Spinal cord (tissue), 10 donors: ENCODE data around the gene FNDC3B. TPM values are rescaled to one million over a fixed set of nuclear protein-coding genes. Genes with fewer than 3 reads are reported as not detected.
"Not testable (repeated sequence)": the region's sequence is repeated elsewhere in the genome, so short reads cannot be mapped to it uniquely, and the experiment has no call there.

Source experiments
- DNase-seq, 6 donors: peaks; one replicate each; pipeline versions ENCODE4 v3.0.0 to v3.0.0-alpha.2; 2013 to 2015; ENCODE audit warnings: low spot score in 6 of 6, low read depth in 4 of 6
- H3K27ac ChIP-seq: one replicate; pipeline ENCODE4 v1.5.1; 2013; ENCODE audit warnings: low read depth, low read length, control low read depth
- H3K27me3 ChIP-seq: one replicate; pipeline ENCODE4 v1.6.1; 2013; ENCODE audit warnings: low read length; ENCODE audit not compliant: control insufficient read depth, insufficient read depth
- H3K36me3 ChIP-seq: one replicate; pipeline ENCODE4 v1.6.1; 2013; ENCODE audit warnings: low read length; ENCODE audit not compliant: control insufficient read depth, insufficient read depth
- H3K4me1 ChIP-seq: one replicate; pipeline ENCODE4 v1.6.1; 2013; ENCODE audit warnings: low read length; ENCODE audit not compliant: control insufficient read depth, insufficient read depth
- H3K4me3 ChIP-seq: one replicate; pipeline ENCODE4 v1.5.1; 2013; ENCODE audit warnings: low read depth, low read length, control low read depth
- H3K9me3 ChIP-seq: one replicate; pipeline ENCODE4 v1.6.1; 2013; ENCODE audit warnings: low read length; ENCODE audit not compliant: control insufficient read depth, insufficient read depth
- WGBS: methylation state at CpG from one replicate; pipeline ENCODE4 v1.1.5; 2013; ENCODE audit warnings: missing lambda C conversion rate; ENCODE audit not compliant: insufficient coverage; 5-methylcytosine and 5-hydroxymethylcytosine counted together
- polyA plus RNA-seq, 2 donors: library from polyadenylated mRNA; unstranded; fragments of 120-200 nt; gene quantifications; one replicate each; pipeline ENCODE4 v1.2.1, GENCODE V29; 2013; ENCODE audit not compliant: insufficient read length in 2 of 2
- total RNA-seq, 2 donors: library from RNA; depleted of rRNA in 1 of 2; stranded (reverse); fragments of 120-200 nt in 1 of 2; fragments of >200 nt in 1 of 2; gene quantifications; one replicate each; pipeline versions ENCODE4 v1.2.3 to v1.2.4, GENCODE V29; 2013 to 2014
- donor health status: healthy.

FNDC3B gene
- total and polyA plus RNA-seq, 4 donors = 14.9 to 66.8 (median 40.0) TPM

DNA sequence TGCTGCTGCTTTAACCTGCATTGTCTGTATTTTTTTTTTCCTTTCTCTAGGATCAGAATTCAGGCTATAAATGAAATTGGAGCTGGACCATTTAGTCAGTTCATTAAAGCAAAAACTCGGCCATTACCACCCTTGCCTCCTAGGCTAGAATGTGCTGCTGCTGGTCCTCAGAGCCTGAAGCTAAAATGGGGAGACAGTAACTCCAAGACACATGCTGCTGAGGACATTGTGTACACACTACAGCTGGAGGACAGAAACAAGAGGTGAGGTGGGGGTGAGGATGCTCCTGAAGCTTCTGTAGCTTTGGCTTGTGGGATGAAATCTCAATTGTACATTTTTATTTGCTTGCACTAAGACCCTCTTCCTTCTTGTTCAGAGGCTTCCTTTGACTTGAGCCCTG lies 323.2 kb downstream of the FNDC3B start:
- Histone ChIP-seq H3K27ac (no peak overlapping the region), H3K4me1 (no peaks in the 10 kb centered on the region), H3K9me3 (peaks cover 1% of the 10 kb centered on the region), H3K27me3 (no peaks in the 10 kb centered on the region), H3K4me3 (no peak overlapping the region), H3K36me3 (no peaks in the 10 kb centered on the region)
- no CpG with 5 or more reads among the region's 1 CpG for WGBS
- DNase-seq = peak in 1 of 6 donors; percentile 11

GRCh38 chr3:172364374-172365027 lies 325.1 kb downstream of the FNDC3B start:
- H3K9me3 ChIP-seq = peaks cover 1% of the 10 kb centered on the region
- no peak overlapping the region for H3K4me3 ChIP-seq
- no peak overlapping the region for H3K27ac ChIP-seq
- DNase-seq = no peak
- H3K4me1 ChIP-seq = no peaks in the 10 kb centered on the region
- 20% methylated on average over 1 of the region's 3 CpGs for WGBS
- no peaks in the 10 kb centered on the region for H3K36me3 ChIP-seq
- no peaks in the 10 kb centered on the region for H3K27me3 ChIP-seq

DNA sequence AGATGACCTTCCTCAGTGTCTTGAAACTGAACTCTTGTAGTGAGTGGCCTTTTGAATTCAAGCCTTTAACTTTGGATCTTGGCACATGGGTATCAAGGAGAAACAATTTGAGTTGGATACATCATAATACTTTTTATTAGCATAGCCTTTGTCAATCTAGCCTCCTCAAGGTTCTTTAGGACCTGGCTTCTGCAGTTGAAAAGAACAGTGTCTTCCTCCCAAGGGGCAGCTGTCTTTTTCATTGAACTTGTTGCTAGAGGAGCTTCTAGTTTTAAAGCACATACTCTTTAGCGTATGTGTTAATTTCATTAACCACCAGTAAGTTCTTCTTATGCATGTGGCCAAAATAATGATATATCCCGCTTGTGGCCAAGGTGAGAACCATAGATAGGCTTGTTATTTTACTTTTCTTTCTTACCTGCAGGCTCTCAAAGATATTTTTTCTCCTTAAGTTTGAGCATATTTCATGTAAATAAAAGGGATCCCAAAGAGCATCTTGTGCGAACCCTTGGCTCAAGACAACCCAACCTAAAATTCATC lies 325.7 kb downstream of the FNDC3B start:
- H3K9me3 ChIP-seq = peaks cover 1% of the 10 kb centered on the region
- no peaks in the 10 kb centered on the region for H3K4me1 ChIP-seq
- no peak overlapping the region for H3K4me3 ChIP-seq
- no peaks in the 10 kb centered on the region for H3K27me3 ChIP-seq
- no CpG with 5 or more reads among the region's 3 CpGs for WGBS
- H3K36me3 ChIP-seq = no peaks in the 10 kb centered on the region
- no peak overlapping the region for H3K27ac ChIP-seq
- DNase-seq = no peak

- 59% methylated on average over 3 of the region's 9 CpGs for WGBS
- Histone ChIP-seq H3K27me3 (no peaks in the 10 kb centered on the region), H3K4me1 (no peaks in the 10 kb centered on the region), H3K4me3 (no peak overlapping the region), H3K27ac (no peak overlapping the region), H3K36me3 (no peaks in the 10 kb centered on the region), H3K9me3 (no peaks in the 10 kb centered on the region)
- DNase-seq = peak in 1 of 6 donors; percentile 22
These were observed 328.1 kb downstream of the FNDC3B start for GRCh38 chr3:172367205-172368105.

DNA sequence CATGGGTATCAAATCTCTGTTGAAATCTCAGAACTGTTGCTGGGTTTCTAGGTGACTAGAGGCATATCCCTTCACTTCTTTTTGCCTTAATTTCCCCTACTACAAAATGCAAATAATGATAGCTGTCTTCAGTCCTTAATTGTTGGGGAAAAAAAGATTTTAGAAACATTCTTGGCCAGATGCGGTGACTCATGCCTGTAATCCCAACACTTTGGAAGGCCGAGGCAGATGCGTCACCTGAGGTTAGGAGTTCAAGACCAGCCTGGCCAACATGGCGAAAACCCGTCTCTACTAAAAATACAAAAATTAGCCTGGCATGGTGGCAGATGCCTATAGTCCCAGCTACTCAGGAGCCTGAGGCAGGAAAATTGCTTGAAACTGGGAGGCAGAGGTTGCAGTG lies 329.2 kb downstream of the FNDC3B start:
- H3K36me3 ChIP-seq = not testable (repeated sequence)
- 100% methylated on average over 3 of the region's 5 CpGs for WGBS

DNA sequence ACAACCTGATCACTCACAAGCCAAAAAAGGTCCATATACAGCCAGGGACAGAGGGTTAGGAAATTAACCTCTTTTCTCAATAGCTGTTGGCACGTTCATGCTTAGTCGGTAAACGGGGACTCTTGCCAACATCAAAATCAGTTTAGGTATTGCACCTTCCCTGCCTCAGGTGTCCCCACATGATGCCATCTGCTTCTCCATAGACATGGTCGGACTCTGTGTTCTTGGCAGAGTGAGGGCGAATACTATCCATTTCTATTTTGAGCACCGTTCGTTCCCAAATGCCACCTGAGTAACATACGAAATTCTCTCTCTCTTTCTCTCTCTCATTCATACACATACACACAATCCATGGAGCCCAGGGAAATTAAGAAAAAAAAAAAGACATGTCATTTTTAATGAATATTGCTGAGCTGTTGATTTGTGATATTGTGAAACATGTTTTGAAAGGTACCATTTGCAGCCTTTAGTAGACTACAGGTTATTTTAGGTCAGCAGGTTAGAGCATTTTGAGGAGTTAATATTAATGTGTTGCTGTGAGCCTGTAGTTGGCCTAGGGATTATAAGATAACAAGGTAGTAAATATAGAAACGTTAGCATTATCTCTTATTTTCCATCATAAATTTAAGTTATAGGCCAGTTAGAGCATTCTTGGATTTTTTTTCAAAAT lies 330.3 kb downstream of the FNDC3B start:
- H3K27ac ChIP-seq = no peak overlapping the region
- H3K27me3 ChIP-seq = no peaks in the 10 kb centered on the region
- 83% methylated on average over 2 of the region's 9 CpGs for WGBS
- no peaks in the 10 kb centered on the region for H3K9me3 ChIP-seq
- DNase-seq = no peak
- no peaks in the 10 kb centered on the region for H3K4me1 ChIP-seq
- no peak overlapping the region for H3K4me3 ChIP-seq
- H3K36me3 ChIP-seq = no peaks in the 10 kb centered on the region

More for the DNA sequence above, 329.2 kb downstream of the FNDC3B start:
- H3K27ac ChIP-seq, DNase-seq, H3K27me3 ChIP-seq, H3K4me3 ChIP-seq, H3K9me3 ChIP-seq, H3K4me1 ChIP-seq: not testable (repeated sequence)

- Histone ChIP-seq H3K9me3 (no peaks in the 10 kb centered on the region), H3K27me3 (no peaks in the 10 kb centered on the region), H3K4me1 (no peaks in the 10 kb centered on the region), H3K4me3 (no peak overlapping the region), H3K36me3 (no peaks in the 10 kb centered on the region), H3K27ac (no peak overlapping the region)
- DNase-seq = no peak
- WGBS = no CpG with 5 or more reads among the region's 3 CpGs
These were observed 331.0 kb downstream of the FNDC3B start for GRCh38 chr3:172370419-172370818.

GRCh38 chr3:172371544-172371943 lies 332.2 kb downstream of the FNDC3B start:
- no peaks in the 10 kb centered on the region for H3K9me3 ChIP-seq
- no peaks in the 10 kb centered on the region for H3K27me3 ChIP-seq
- WGBS = no CpG with 5 or more reads among the region's 4 CpGs
- H3K4me1 ChIP-seq = no peaks in the 10 kb centered on the region
- no peak for DNase-seq
- no peak overlapping the region for H3K27ac ChIP-seq
- H3K4me3 ChIP-seq = no peak overlapping the region
- H3K36me3 ChIP-seq = no peaks in the 10 kb centered on the region

- Histone ChIP-seq H3K4me1 (no peaks in the 10 kb centered on the region), H3K9me3 (no peaks in the 10 kb centered on the region), H3K27ac (no peak overlapping the region), H3K4me3 (no peak overlapping the region), H3K36me3 (no peaks in the 10 kb centered on the region), H3K27me3 (no peaks in the 10 kb centered on the region)
- no peak for DNase-seq
- WGBS = 85% methylated on average over 3 of the region's 4 CpGs
These were observed 333.5 kb downstream of the FNDC3B start for GRCh38 chr3:172372895-172373294.
